Peyer's patch (tissue), 4 donors: ENCODE measurements around the gene TICRR.

Experiments
- POLR2A ChIP-seq, 2 donors: fragments of 450-650 bp; IDR thresholded peaks; one replicate each; pipeline ENCODE4 v1.5.1; 2017; ENCODE audit warnings: antibody characterized with exemption in 2 of 2, mild to moderate bottlenecking in 2 of 2, moderate library complexity in 2 of 2
- TF ChIP-seq, protein P1 (sequence below), 6 experiments: fragments of 450-650 bp in 4 of 6; fragments of 200-600 bp in 2 of 6; sonication (generic) in 1 of 6; IDR thresholded peaks; one replicate each; pipeline ENCODE4 v1.5.1; 2017 to 2019; ENCODE audit warnings: antibody characterized with exemption in 6 of 6, mild to moderate bottlenecking in 3 of 6, moderate library complexity in 1 of 6

- TF ChIP-seq, protein P1, sequence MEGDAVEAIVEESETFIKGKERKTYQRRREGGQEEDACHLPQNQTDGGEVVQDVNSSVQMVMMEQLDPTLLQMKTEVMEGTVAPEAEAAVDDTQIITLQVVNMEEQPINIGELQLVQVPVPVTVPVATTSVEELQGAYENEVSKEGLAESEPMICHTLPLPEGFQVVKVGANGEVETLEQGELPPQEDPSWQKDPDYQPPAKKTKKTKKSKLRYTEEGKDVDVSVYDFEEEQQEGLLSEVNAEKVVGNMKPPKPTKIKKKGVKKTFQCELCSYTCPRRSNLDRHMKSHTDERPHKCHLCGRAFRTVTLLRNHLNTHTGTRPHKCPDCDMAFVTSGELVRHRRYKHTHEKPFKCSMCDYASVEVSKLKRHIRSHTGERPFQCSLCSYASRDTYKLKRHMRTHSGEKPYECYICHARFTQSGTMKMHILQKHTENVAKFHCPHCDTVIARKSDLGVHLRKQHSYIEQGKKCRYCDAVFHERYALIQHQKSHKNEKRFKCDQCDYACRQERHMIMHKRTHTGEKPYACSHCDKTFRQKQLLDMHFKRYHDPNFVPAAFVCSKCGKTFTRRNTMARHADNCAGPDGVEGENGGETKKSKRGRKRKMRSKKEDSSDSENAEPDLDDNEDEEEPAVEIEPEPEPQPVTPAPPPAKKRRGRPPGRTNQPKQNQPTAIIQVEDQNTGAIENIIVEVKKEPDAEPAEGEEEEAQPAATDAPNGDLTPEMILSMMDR (IDR thresholded peaks at IDR 0.05): no peak
- no peak for TF ChIP-seq POLR2A (IDR thresholded peaks at IDR 0.05)
These were observed 79.9 kb downstream of the TICRR start, which contains the start of gene KIF7 for GRCh38 chr15:89654847-89655805.
